ENCODE data around the gene TRIP13. TPM values are rescaled to one million over a fixed set of nuclear protein-coding genes. Genes with fewer than 3 reads are reported as not detected.
"Not testable (repeated sequence)": the region's sequence is repeated elsewhere in the genome, so short reads cannot be mapped to it uniquely, and the experiment has no call there.

TRIP13 gene
- total RNA-seq, 4 donors from 2014 or later = 0.13 to 3.6 (median 0.73) TPM

DNA sequence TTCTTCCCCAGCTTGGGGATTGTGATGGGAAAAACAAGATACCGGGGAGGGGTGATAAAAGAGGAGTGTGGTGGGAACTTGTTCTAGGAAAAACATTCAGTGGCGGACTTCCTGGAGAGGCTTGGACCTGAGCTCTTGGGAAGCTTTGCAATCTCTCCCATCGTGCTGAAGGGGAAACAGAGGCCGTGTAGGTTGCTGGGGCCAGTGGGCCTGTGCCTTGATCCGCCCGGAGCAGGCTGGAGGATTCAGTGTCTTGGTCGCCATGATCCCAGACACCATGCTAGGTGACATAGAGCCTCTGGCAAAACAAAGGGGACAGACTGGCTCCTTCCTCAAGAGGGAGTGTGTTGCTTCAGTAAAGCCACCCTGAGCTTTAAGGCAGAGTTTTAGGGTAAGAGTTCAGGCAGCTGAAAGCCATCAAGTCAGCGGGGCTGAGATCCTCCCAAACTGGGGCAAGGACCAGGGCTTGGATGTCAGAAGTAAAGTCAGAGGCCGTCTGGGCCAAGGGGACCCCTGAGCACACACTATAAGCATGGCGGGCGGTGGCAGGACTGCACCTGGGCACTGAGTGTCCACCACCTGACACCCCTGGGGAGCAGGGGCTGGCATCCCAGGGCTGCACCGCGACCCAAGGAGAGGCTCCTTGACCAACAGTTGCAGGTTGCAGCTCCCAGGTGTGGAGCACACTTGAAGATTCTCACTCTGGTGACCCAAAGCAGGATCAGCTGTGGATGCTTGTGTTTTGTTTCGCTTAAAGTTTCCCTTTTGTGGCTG lies 44.7 kb downstream of the TRIP13 start:
- H3K27ac ChIP-seq = no peak overlapping the region
- ATAC-seq = no peak
- H3K27me3 ChIP-seq = no peaks in the 10 kb centered on the region

DNA sequence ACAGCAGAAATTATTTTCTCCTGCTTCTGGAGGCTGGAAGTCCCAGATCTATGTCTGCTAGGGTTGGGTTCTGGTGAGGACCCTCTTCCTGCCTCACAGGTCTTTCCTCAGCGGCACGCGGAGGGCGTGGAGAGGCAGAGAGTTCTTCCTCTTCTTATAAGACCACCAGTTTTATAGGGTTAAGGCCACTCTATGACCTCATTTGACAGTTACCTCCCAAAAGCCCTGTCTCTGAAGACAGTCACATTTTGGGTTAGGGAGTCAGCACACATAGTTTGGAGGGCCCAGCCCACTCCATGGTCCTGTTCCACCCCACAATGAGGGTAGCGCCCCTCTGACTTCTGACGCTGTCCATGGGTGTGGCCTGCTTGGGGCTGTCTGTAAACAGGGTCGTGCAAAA lies 46.7 kb downstream of the TRIP13 start:
- no peaks in the 10 kb centered on the region for H3K27me3 ChIP-seq
- 73% methylated on average over 3 of the region's 7 CpGs; no CpG with 5 or more reads in 1 of the 2 donors for WGBS, 2 donors (ENCODE audit: low coverage in 1 of 2)
- H3K36me3 ChIP-seq = no peaks in the 10 kb centered on the region
- no peaks in the 10 kb centered on the region for H3K9me3 ChIP-seq
- H3K27ac ChIP-seq = no peak overlapping the region
- H3K4me1 ChIP-seq = no peaks in the 10 kb centered on the region
- no peak for ATAC-seq
- H3K4me3 ChIP-seq = no peak overlapping the region
- no peak for TF ChIP-seq POLR2A (IDR thresholded peaks at IDR 0.05)
- TF ChIP-seq POLR2AphosphoS5 (IDR thresholded peaks at IDR 0.05) = no peak
- TF ChIP-seq, protein P1, sequence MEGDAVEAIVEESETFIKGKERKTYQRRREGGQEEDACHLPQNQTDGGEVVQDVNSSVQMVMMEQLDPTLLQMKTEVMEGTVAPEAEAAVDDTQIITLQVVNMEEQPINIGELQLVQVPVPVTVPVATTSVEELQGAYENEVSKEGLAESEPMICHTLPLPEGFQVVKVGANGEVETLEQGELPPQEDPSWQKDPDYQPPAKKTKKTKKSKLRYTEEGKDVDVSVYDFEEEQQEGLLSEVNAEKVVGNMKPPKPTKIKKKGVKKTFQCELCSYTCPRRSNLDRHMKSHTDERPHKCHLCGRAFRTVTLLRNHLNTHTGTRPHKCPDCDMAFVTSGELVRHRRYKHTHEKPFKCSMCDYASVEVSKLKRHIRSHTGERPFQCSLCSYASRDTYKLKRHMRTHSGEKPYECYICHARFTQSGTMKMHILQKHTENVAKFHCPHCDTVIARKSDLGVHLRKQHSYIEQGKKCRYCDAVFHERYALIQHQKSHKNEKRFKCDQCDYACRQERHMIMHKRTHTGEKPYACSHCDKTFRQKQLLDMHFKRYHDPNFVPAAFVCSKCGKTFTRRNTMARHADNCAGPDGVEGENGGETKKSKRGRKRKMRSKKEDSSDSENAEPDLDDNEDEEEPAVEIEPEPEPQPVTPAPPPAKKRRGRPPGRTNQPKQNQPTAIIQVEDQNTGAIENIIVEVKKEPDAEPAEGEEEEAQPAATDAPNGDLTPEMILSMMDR (IDR thresholded peaks at IDR 0.05) = no peak
- no peak for TF ChIP-seq EP300 (IDR thresholded peaks at IDR 0.05)

More for the DNA sequence above, 44.7 kb downstream of the TRIP13 start:
- Histone ChIP-seq H3K4me1 (peaks cover 0 to 19% (median 4%) of the 10 kb centered on the region in 3 donors), H3K36me3 (no peaks in the 10 kb centered on the region), H3K9me3 (no peaks in the 10 kb centered on the region), H3K4me3 (no peak overlapping the region)
- TF ChIP-seq, protein P1 (IDR thresholded peaks at IDR 0.05) = no peak
- no peak for TF ChIP-seq EP300 (IDR thresholded peaks at IDR 0.05)
- TF ChIP-seq POLR2A (IDR thresholded peaks at IDR 0.05) = no peak
- no peak for TF ChIP-seq POLR2AphosphoS5 (IDR thresholded peaks at IDR 0.05)
- 93 to 95% methylated on average over 3 to 4 of the region's 14 CpGs for WGBS, 2 donors (ENCODE audit: low coverage in 1 of 2)

DNA sequence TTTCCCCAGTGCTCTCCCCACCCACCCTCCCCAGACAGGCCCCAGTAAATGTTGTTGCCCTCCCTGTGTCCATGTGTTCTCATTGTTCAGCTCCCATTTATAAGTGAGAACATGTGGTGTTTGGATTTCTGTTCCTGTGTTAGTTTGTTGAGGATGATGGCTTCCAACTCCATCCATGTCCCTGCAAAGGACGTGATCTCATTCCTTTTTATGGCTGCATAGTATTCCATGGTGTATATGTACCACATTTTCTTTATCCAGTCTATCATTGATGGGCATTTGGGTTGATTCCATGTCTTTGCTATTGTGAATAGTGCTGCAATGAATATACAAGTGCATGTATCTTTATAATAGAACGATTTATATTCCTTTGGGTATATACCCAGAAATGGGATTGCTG lies 48.1 kb downstream of the TRIP13 start:
- not testable (repeated sequence) for ATAC-seq, H3K9me3 ChIP-seq, H3K27me3 ChIP-seq, H3K36me3 ChIP-seq, H3K27ac ChIP-seq, H3K4me3 ChIP-seq, H3K4me1 ChIP-seq
- WGBS, 2 donors (ENCODE audit: low coverage in 1 of 2) = 76 to 100% methylated on average over 2 of the region's 2 CpGs

DNA sequence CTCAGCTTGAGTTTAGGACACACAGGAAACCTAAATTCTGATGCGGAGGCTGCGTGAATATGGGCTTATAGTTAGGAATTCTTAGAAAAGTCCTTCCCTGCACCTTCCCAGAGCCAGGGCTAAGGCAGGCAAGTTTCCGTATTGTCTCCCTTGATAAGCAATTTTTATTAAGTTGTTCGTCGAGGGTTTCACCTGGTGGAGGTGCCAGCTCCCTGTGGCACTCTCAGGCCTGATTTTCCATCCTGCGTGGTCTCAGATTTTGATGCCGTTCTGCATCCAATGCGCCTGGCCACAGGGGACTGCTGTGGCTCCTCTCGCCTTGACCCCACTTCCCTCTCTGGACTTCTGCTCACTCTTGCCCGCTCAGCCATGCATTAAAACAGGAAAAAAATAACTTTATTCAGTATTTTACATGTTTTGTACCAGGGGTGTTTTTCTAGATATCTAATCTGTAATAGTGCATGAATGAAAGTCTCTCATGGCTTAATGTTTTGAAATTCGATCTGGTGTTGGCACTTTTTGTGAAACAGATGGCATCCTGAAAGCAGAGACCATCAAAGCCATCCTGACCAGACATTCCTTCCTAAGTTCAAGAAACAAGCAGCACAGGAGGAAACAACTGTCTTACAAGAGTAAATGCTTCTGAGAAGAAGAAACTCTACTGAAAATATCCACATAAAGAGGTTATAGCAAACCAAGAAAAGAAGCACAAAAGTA lies 50.7 kb downstream of the TRIP13 start:
- no peak for ATAC-seq
- Histone ChIP-seq H3K27me3 (peaks cover 19% of the 10 kb centered on the region), H3K27ac (no peak overlapping the region), H3K9me3 (no peaks in the 10 kb centered on the region), H3K4me1 (peaks cover 0 to 22% (median 13%) of the 10 kb centered on the region in 3 donors), H3K4me3 (no peak overlapping the region), H3K36me3 (no peaks in the 10 kb centered on the region)
- no peak for TF ChIP-seq POLR2AphosphoS5 (IDR thresholded peaks at IDR 0.05)
- no peak for TF ChIP-seq EP300 (IDR thresholded peaks at IDR 0.05)
- 81 to 85% methylated on average over 6 to 8 of the region's 11 CpGs for WGBS, 2 donors (ENCODE audit: low coverage in 1 of 2)

DNA sequence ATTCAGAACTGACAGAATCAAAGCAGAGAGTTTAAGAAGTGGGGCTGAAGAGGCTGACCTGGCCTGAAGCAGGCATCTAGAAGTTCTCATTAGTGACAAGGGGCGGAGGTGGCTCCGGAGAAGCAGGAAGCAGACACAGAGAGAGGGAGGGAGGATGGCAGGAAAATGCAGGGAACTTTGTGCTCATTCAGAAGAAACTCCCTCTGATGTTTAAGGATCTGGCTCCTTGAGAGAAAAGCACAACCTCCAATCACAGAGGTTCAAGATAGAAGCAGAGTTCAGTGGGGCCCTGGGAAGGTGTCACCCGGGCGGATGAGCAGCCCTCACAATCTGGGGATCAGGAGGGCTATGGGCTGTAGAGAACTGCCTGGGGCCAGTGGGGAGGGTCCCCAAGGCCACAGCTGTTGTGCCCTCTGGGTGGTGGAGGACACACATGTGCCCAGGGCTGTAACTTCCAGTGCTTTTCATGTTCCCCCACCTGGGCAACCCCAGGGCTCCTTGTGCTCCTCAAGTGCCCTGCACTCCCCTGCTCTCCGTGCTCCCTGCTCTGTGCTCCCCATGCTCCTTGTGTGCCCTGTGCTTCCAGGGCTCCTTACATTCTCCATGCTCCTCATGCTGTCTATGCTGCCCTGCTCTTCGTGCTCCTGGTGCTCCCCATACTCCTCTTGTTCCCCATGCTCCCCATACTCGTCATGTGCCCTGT lies 51.4 kb downstream of the TRIP13 start:
- H3K9me3 ChIP-seq = no peaks in the 10 kb centered on the region
- no peak for ATAC-seq
- H3K4me1 ChIP-seq = peaks cover 0 to 22% (median 13%) of the 10 kb centered on the region in 3 donors
- no peak overlapping the region for H3K27ac ChIP-seq
- no peak overlapping the region for H3K4me3 ChIP-seq
- no peak for TF ChIP-seq EP300 (IDR thresholded peaks at IDR 0.05)
- TF ChIP-seq POLR2A (IDR thresholded peaks at IDR 0.05) = no peak
- TF ChIP-seq, protein P1 (IDR thresholded peaks at IDR 0.05) = no peak
- no peak for TF ChIP-seq POLR2AphosphoS5 (IDR thresholded peaks at IDR 0.05)
- H3K27me3 ChIP-seq = peaks cover 26% of the 10 kb centered on the region
- no peaks in the 10 kb centered on the region for H3K36me3 ChIP-seq
- WGBS, 2 donors (ENCODE audit: low coverage in 1 of 2) = 60 to 74% methylated on average over 5 to 7 of the region's 7 CpGs
